Measurements from ENCODE around the gene ZNF273. TPM values are rescaled to one million over a fixed set of nuclear protein-coding genes. Genes with fewer than 3 reads are reported as not detected.

Gene ZNF273
- polyA plus RNA-seq, 1 donor (not counting 4 experiments of a cell fraction or from before 2014, with no cell fraction given), result 4.7 TPM

GRCh38 chr7:64881461-64882287, 21.4 kb upstream of the ZNF273 start:
- peak overlapping the region; percentile 81 for H3K4me2 ChIP-seq (ENCODE audit: control insufficient read depth, extremely low read depth, insufficient read depth, low read depth, low read length)
- H3K27me3 ChIP-seq (ENCODE audit: control insufficient read depth, extremely low read depth, insufficient read depth, low read length), result peaks cover 3% of the 10 kb centered on the region
- H3K9me1 ChIP-seq (ENCODE audit: control insufficient read depth, extremely low read depth, insufficient read depth, low read length), result no peaks in the 10 kb centered on the region
- H3K4me1 ChIP-seq (ENCODE audit: control insufficient read depth, extremely low read depth, insufficient read depth, low read length), result peaks cover 2% of the 10 kb centered on the region
- dilution Hi-C loops (cut with MboI; ENCODE audit: extremely low pct_ligation_motif_present, low sequenced_read_pairs), result no loop called here
- no peaks in the 10 kb centered on the region for H4K20me1 ChIP-seq (ENCODE audit: control insufficient read depth, extremely low read depth, insufficient read depth, low read length)
- no peak overlapping the region for H3K4me3 ChIP-seq (ENCODE audit: control insufficient read depth in 2 of 3, extremely low read depth in 1 of 3, insufficient read depth in 2 of 3, low read depth in 1 of 3, low read length in 3 of 3)
- H3K36me3 ChIP-seq (ENCODE audit: control insufficient read depth in 2 of 2, extremely low read depth in 1 of 2, insufficient read depth in 2 of 2, low read length in 2 of 2), result no peaks in the 10 kb centered on the region
- H3K9me3 ChIP-seq (ENCODE audit: control insufficient read depth, low read depth, low read length), result peaks cover 7% of the 10 kb centered on the region
- H3K27ac ChIP-seq (ENCODE audit: control insufficient read depth, insufficient read depth, low read length), result no peak overlapping the region
- H3K9ac ChIP-seq (ENCODE audit: control insufficient read depth, extremely low read depth, insufficient read depth, low read length), result no peak overlapping the region
- H3K79me2 ChIP-seq (ENCODE audit: control insufficient read depth, insufficient read depth, low read length), result no peaks in the 10 kb centered on the region
- TF ChIP-seq EZH2 (IDR thresholded peaks at IDR 0.05; ENCODE audit: low read length) (no peak), CTCF (optimal IDR thresholded peaks at IDR 0.05 in 1 of 3, IDR thresholded peaks at IDR 0.05 in 1 of 3, conservative IDR thresholded peaks at IDR 0.05 in 1 of 3; ENCODE audit: extremely low read depth in 1 of 3, insufficient read depth in 2 of 3, low read length in 3 of 3) (no peak)
- DNase-seq (ENCODE audit: low read depth, low spot score), result no peak
- H2AFZ ChIP-seq (ENCODE audit: control insufficient read depth, low read length), result peak overlapping the region; percentile 86
- no peak for FAIRE-seq

- H2AFZ ChIP-seq (ENCODE audit: control insufficient read depth, low read length), result peak overlapping the region; percentile 86
- FAIRE-seq, result no peak
- H3K9me1 ChIP-seq (ENCODE audit: control insufficient read depth, extremely low read depth, insufficient read depth, low read length), result no peaks in the 10 kb centered on the region
- no peaks in the 10 kb centered on the region for H4K20me1 ChIP-seq (ENCODE audit: control insufficient read depth, extremely low read depth, insufficient read depth, low read length)
- H3K9ac ChIP-seq (ENCODE audit: control insufficient read depth, extremely low read depth, insufficient read depth, low read length), result peak overlapping the region; percentile 56
- no peaks in the 10 kb centered on the region for H3K79me2 ChIP-seq (ENCODE audit: control insufficient read depth, insufficient read depth, low read length)
- H3K36me3 ChIP-seq (ENCODE audit: control insufficient read depth in 2 of 2, extremely low read depth in 1 of 2, insufficient read depth in 2 of 2, low read length in 2 of 2), result no peaks in the 10 kb centered on the region
- dilution Hi-C loops (cut with MboI; ENCODE audit: extremely low pct_ligation_motif_present, low sequenced_read_pairs), result no loop called here
- no peak overlapping the region for H3K27ac ChIP-seq (ENCODE audit: control insufficient read depth, insufficient read depth, low read length)
- peak overlapping the region; percentile 43 to 63 (median 58) for H3K4me3 ChIP-seq (ENCODE audit: control insufficient read depth in 2 of 3, extremely low read depth in 1 of 3, insufficient read depth in 2 of 3, low read depth in 1 of 3, low read length in 3 of 3)
- H3K4me2 ChIP-seq (ENCODE audit: control insufficient read depth, extremely low read depth, insufficient read depth, low read depth, low read length), result peak overlapping the region; percentile 81
- TF ChIP-seq CTCF (optimal IDR thresholded peaks at IDR 0.05 in 1 of 3, IDR thresholded peaks at IDR 0.05 in 1 of 3, conservative IDR thresholded peaks at IDR 0.05 in 1 of 3; ENCODE audit: extremely low read depth in 1 of 3, insufficient read depth in 2 of 3, low read length in 3 of 3) (no peak), EZH2 (IDR thresholded peaks at IDR 0.05; ENCODE audit: low read length) (peak; percentile 57)
- H3K9me3 ChIP-seq (ENCODE audit: control insufficient read depth, low read depth, low read length), result peaks cover 7% of the 10 kb centered on the region
- no peak for DNase-seq (ENCODE audit: low read depth, low spot score)
- peaks cover 2% of the 10 kb centered on the region for H3K4me1 ChIP-seq (ENCODE audit: control insufficient read depth, extremely low read depth, insufficient read depth, low read length)
- H3K27me3 ChIP-seq (ENCODE audit: control insufficient read depth, extremely low read depth, insufficient read depth, low read length), result peaks cover 3% of the 10 kb centered on the region
These were observed 20.5 kb upstream of the ZNF273 start for GRCh38 chr7:64882341-64883112.
